MCF 10A (cell line): Measurements from ENCODE around the gene UBE3C. TPM values are rescaled to one million over a fixed set of nuclear protein-coding genes. Genes with fewer than 3 reads are reported as not detected.

Experiments
- BruUV-seq: library from RNA; stranded (reverse); fragments of 400-500 nt; replicated peaks from 2 replicates; lab custom pipeline; 2021; lab: Mats Ljungman, UMichigan
- CTCF ChIA-PET: fragments of 300-600 bp; sonication (Branson Sonifier 250); formaldehyde crosslinking; extraction: SDS; loops from one replicate; lab custom pipeline; 2021; ENCODE audit warnings: antibody characterized with exemption, inconsistent platforms; lab: Yijun Ruan, JAX
- POLR2A ChIA-PET: fragments of 300-600, 350-650 bp; sonication (Branson Sonifier 250); formaldehyde crosslinking; extraction: SDS; loops from one replicate; lab custom pipeline; 2020; ENCODE audit warnings: antibody characterized with exemption, inconsistent platforms; lab: Yijun Ruan, JAX
- DNase-seq: peaks from one replicate; pipeline ENCODE4 v3.0.0-alpha.2; 2018; ENCODE audit not compliant: unreplicated experiment
- H3K27ac Mint-ChIP-seq: one replicate; pipeline ENCODE4 v1.8.0; 2022; ENCODE audit warnings: mild to moderate bottlenecking, low read depth, mixed read lengths; ENCODE audit not compliant: unreplicated experiment
- H3K27me3 Mint-ChIP-seq: one replicate; pipeline ENCODE4 v1.8.0; 2022; ENCODE audit warnings: mixed read lengths; ENCODE audit not compliant: insufficient read depth, unreplicated experiment
- H3K36me3 Mint-ChIP-seq: one replicate; pipeline ENCODE4 v1.8.0; 2022; ENCODE audit warnings: mild to moderate bottlenecking, moderate library complexity, mixed read lengths; ENCODE audit not compliant: insufficient read depth, unreplicated experiment
- H3K4me1 Mint-ChIP-seq: one replicate; pipeline ENCODE4 v1.8.0; 2022; ENCODE audit warnings: mixed read lengths; ENCODE audit not compliant: insufficient read depth, unreplicated experiment
- H3K4me3 Mint-ChIP-seq: one replicate; pipeline ENCODE4 v1.8.0; 2022; ENCODE audit warnings: mild to moderate bottlenecking, moderate library complexity, mixed read lengths; ENCODE audit not compliant: unreplicated experiment
- H3K9me3 Mint-ChIP-seq: one replicate; pipeline ENCODE4 v1.8.0; 2022; ENCODE audit warnings: mixed read lengths; ENCODE audit not compliant: unreplicated experiment
- CTCF ChIP-seq: fragments of 200-600 bp; IDR thresholded peaks from one replicate; pipeline ENCODE4 v1.8.0; 2022; ENCODE audit warnings: antibody characterized with exemption, mild to moderate bottlenecking; ENCODE audit not compliant: unreplicated experiment
- intact Hi-C: fragments of 100-400 bp; cut with micrococcal nuclease; formaldehyde crosslinking; loops from 2 replicates; pipeline ENCODE4 v1.14.1; 2022
- total RNA-seq: library from RNA; stranded (reverse); gene quantifications from 2 replicates; pipeline ENCODE4 v1.2.3, GENCODE V29; 2022

UBE3C gene
- total RNA-seq, 1 experiment from 2014 or later: 72.8 TPM

GRCh38 chr7:157117796-157118195, 20.9 kb upstream of the UBE3C start:
- ChIA-PET CTCF (no interaction called here), POLR2A (no interaction called here)
- Mint-ChIP-seq H3K27ac (no peak overlapping the region), H3K36me3 (no peaks in the 10 kb centered on the region), H3K27me3 (peaks cover 18% of the 10 kb centered on the region), H3K4me1 (no peaks in the 10 kb centered on the region), H3K9me3 (no peaks in the 10 kb centered on the region), H3K4me3 (no peak overlapping the region)
- no TSS peak for BruUV-seq
- no peak for DNase-seq
- no peak for TF ChIP-seq CTCF
- intact Hi-C loops: no loop called here

- Mint-ChIP-seq H3K4me3 (no peak overlapping the region), H3K27ac (no peak overlapping the region), H3K9me3 (no peaks in the 10 kb centered on the region), H3K27me3 (peaks cover 3% of the 10 kb centered on the region), H3K36me3 (no peaks in the 10 kb centered on the region), H3K4me1 (no peaks in the 10 kb centered on the region)
- BruUV-seq: no TSS peak
- CTCF ChIA-PET: interaction anchor here (0.5 kb wide), 1 partner anchor 17 kb away, joined by 3 read pairs; no protein-coding TSS in a partner anchor
- intact Hi-C loops: no loop called here
- no peak for DNase-seq
- TF ChIP-seq CTCF: no peak
- POLR2A ChIA-PET: no interaction called here
These were observed 18.5 kb upstream of the UBE3C start for GRCh38 chr7:157120181-157120580.

- CTCF ChIA-PET: interaction anchor here (0.6 kb wide), 1 partner anchor 194 kb away, joined by 4 read pairs; no protein-coding TSS in a partner anchor
- POLR2A ChIA-PET: interaction anchor here (0.6 to 1.3 kb wide), 3 partner anchors 9 to 910 kb away, joined by 3 read pairs; no protein-coding TSS in a partner anchor
- Mint-ChIP-seq H3K36me3 (no peaks in the 10 kb centered on the region), H3K4me3 (no peak overlapping the region), H3K4me1 (no peaks in the 10 kb centered on the region), H3K27ac (no peak overlapping the region), H3K27me3 (no peaks in the 10 kb centered on the region), H3K9me3 (no peaks in the 10 kb centered on the region)
- intact Hi-C loops: no loop called here
- BruUV-seq: no TSS peak
- no peak for DNase-seq
- no peak for TF ChIP-seq CTCF
These were observed 17.5 kb upstream of the UBE3C start for GRCh38 chr7:157121184-157121715.

- DNase-seq: no peak
- CTCF ChIA-PET: interaction anchor here (0.6 to 1.0 kb wide), 2 partner anchors 44 to 172 kb away, joined by 3 to 6 read pairs; no protein-coding TSS in a partner anchor
- no peaks in the 10 kb centered on the region for H3K27me3 Mint-ChIP-seq
- no peaks in the 10 kb centered on the region for H3K4me1 Mint-ChIP-seq
- TF ChIP-seq CTCF: no peak
- POLR2A ChIA-PET: interaction anchor here (1.3 kb wide), 1 partner anchor 7 kb away, joined by 3 read pairs; no protein-coding TSS in a partner anchor
- no peak overlapping the region for H3K4me3 Mint-ChIP-seq
- H3K36me3 Mint-ChIP-seq: no peaks in the 10 kb centered on the region
- H3K9me3 Mint-ChIP-seq: no peaks in the 10 kb centered on the region
- intact Hi-C loops: no loop called here
- H3K27ac Mint-ChIP-seq: no peak overlapping the region
- BruUV-seq: no TSS peak
These were observed 15.8 kb upstream of the UBE3C start for GRCh38 chr7:157122800-157123495.
